ENCODE results near the gene PIWIL4.
"Not testable (repeated sequence)": the region's sequence is repeated elsewhere in the genome, so short reads cannot be mapped to it uniquely, and the experiment has no call there.

PIWIL4 gene

GRCh38 chr11:94602430-94603372 is 35.5 kb downstream of the PIWIL4 start:
- DNase-seq (ENCODE audit: low read depth, low spot score): peak; percentile 86
- TF ChIP-seq, protein P1, sequence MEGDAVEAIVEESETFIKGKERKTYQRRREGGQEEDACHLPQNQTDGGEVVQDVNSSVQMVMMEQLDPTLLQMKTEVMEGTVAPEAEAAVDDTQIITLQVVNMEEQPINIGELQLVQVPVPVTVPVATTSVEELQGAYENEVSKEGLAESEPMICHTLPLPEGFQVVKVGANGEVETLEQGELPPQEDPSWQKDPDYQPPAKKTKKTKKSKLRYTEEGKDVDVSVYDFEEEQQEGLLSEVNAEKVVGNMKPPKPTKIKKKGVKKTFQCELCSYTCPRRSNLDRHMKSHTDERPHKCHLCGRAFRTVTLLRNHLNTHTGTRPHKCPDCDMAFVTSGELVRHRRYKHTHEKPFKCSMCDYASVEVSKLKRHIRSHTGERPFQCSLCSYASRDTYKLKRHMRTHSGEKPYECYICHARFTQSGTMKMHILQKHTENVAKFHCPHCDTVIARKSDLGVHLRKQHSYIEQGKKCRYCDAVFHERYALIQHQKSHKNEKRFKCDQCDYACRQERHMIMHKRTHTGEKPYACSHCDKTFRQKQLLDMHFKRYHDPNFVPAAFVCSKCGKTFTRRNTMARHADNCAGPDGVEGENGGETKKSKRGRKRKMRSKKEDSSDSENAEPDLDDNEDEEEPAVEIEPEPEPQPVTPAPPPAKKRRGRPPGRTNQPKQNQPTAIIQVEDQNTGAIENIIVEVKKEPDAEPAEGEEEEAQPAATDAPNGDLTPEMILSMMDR (IDR thresholded peaks at IDR 0.05; ENCODE audit: low read depth, low read length): peak; percentile 62
- no peak overlapping the region for H3K4me3 ChIP-seq (ENCODE audit: low read depth, low read length)
- in situ Hi-C loops (cut with HindIII; ENCODE audit: low sequenced_read_pairs): no loop called here

- no peak for DNase-seq (ENCODE audit: low read depth, low spot score)
- TF ChIP-seq, protein P1 (IDR thresholded peaks at IDR 0.05; ENCODE audit: low read depth, low read length): no peak
- in situ Hi-C loops (cut with HindIII; ENCODE audit: low sequenced_read_pairs): no loop called here
- no peak overlapping the region for H3K4me3 ChIP-seq (ENCODE audit: low read depth, low read length)
These were observed 36.4 kb downstream of the PIWIL4 start for GRCh38 chr11:94603587-94603986.

DNA sequence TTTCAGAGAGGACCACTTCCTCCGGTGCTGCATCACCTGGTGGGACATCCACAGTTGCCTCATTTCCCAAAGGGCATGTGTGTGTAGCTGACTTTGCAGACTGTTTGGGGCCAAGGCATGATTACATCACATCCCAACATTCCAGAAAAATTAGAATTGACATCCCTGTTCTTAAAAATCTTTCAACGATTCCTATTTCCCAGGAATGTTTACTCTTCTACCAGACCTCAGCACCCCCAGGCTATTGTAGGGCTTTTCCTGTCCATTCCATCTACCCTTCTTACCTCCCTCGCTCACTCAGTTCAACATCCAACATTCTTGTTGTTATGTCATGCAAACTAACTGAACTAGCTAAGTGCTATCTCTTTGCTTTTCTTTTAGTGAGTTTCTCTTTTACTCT is 37.3 kb downstream of the PIWIL4 start:
- DNase-seq (ENCODE audit: low read depth, low spot score): no peak
- in situ Hi-C loops (cut with HindIII; ENCODE audit: low sequenced_read_pairs): no loop called here
- TF ChIP-seq, protein P1 (IDR thresholded peaks at IDR 0.05; ENCODE audit: low read depth, low read length): no peak
- H3K4me3 ChIP-seq (ENCODE audit: low read depth, low read length): no peak overlapping the region

- in situ Hi-C loops (cut with HindIII; ENCODE audit: low sequenced_read_pairs): no loop called here
- TF ChIP-seq, protein P1 (IDR thresholded peaks at IDR 0.05; ENCODE audit: low read depth, low read length): no peak
- DNase-seq (ENCODE audit: low read depth, low spot score): no peak
- H3K4me3 ChIP-seq (ENCODE audit: low read depth, low read length): no peak overlapping the region
These were observed 46.0 kb downstream of the PIWIL4 start for GRCh38 chr11:94613120-94613519.

DNA sequence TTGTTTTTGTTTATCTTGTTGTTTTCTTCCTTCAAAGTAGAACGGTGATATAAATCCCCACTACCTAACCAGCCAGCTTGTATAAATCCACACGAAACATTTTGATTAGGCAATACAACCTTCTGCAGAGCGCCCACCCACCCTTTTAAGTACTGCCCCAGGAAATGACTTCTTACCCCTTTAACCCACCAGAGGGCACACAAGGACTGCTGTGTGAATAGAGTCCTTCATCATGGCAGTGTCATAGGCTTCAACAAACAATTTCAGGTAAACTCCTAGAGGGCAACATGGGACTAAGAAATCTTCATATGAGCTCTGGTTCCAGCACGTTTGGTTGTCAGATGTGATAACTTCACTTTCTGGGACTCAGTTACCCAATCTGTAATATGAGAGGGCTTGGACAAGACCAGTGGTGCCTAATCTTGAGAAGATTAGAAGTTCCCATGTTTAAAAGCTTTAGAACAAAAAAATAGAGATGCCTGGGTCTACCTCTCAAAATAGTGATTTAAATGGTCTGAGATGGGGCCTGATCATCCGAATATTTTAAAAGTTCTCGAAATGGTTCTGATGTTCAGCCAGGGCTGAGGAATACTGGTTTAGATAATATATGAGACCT is 56.1 kb downstream of the PIWIL4 start:
- H3K4me3 ChIP-seq (ENCODE audit: low read depth, low read length): no peak overlapping the region
- TF ChIP-seq, protein P1 (IDR thresholded peaks at IDR 0.05; ENCODE audit: low read depth, low read length): peak; percentile 73
- DNase-seq (ENCODE audit: low read depth, low spot score): peak; percentile 82
- in situ Hi-C loops (cut with HindIII; ENCODE audit: low sequenced_read_pairs): no loop called here

- H3K4me3 ChIP-seq (ENCODE audit: low read depth, low read length); DNase-seq (ENCODE audit: low read depth, low spot score); in situ Hi-C loops (cut with HindIII; ENCODE audit: low sequenced_read_pairs): not testable (repeated sequence)
These were observed 58.3 kb downstream of the PIWIL4 start for GRCh38 chr11:94625422-94625821.

DNA sequence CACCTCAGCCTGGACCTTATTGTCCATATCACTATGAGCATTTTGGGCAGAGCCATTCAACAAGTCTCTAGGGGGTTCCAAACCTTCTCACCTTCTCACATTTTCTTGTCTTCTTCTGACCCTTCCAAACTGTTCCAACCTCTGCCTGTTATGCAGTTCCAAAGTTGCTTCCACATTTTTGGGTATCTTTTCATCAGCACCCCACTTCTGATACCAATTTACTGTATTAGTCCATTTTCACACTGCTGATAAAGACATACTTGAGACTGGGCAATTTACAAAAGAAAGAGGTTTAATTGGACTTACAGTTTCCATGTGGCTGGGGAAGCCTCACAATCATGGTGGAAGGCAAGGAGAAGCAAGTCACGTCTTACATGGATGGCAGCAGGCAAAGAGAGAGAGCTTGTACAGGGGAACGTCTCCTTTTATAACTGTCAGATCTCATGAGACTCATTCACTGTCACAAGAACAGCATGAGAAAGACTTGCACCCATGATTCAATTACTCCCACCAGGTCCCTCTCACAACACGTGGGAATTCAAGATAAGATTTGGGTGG is 59.9 kb downstream of the PIWIL4 start:
- not testable (repeated sequence) for H3K4me3 ChIP-seq (ENCODE audit: low read depth, low read length)

More for the DNA sequence above, 59.9 kb downstream of the PIWIL4 start:
- in situ Hi-C loops (cut with HindIII; ENCODE audit: low sequenced_read_pairs); DNase-seq (ENCODE audit: low read depth, low spot score): not testable (repeated sequence)
